ENCODE measurements around the gene CDCA8. TPM values are rescaled to one million over a fixed set of nuclear protein-coding genes. Genes with fewer than 3 reads are reported as not detected.

The CDCA8 gene
- polyA plus RNA-seq, 4 donors: 4.0 to 23.5 (median 7.6) TPM

GRCh38 chr1:37692834-37693175 lies 489 bp downstream of the CDCA8 start:
- Histone ChIP-seq H3K36me3 (ENCODE audit: control insufficient read depth in 3 of 3, insufficient read depth in 2 of 3, low read depth in 1 of 3, low read length in 3 of 3) (peaks cover 0 to 2% (median 0%) of the 10 kb centered on the region in 3 donors), H3K4me1 (ENCODE audit: control insufficient read depth in 3 of 3, insufficient read depth in 2 of 3, low read depth in 1 of 3, low read length in 2 of 3) (peaks cover 6 to 27% (median 14%) of the 10 kb centered on the region in 3 donors), H3K4me3 (ENCODE audit: low read depth in 1 of 3, low read length in 3 of 3) (peak overlapping the region; percentile 73 to 86 (median 84)), H3K27me3 (ENCODE audit: control insufficient read depth in 3 of 3, insufficient read depth in 3 of 3, low read length in 3 of 3) (no peaks in the 10 kb centered on the region), H3K9me3 (ENCODE audit: control insufficient read depth in 2 of 2, insufficient read depth in 1 of 2, low read depth in 1 of 2, low read length in 1 of 2) (no peaks in the 10 kb centered on the region), H3K27ac (ENCODE audit: low read depth in 1 of 3, low read length in 2 of 3) (peak overlapping the region in 1 of 3 donors; percentile 51)
- FAIRE-seq (no peak), DNase-seq (no peak)
- 1% methylated on average over 16 of the region's 16 CpGs for WGBS, 3 donors

- no peak overlapping the region for H3K4me3 ChIP-seq (ENCODE audit: low read depth in 1 of 3, low read length in 3 of 3)
- H3K27ac ChIP-seq (ENCODE audit: low read depth in 1 of 3, low read length in 2 of 3): peak overlapping the region; percentile 20 to 70 (median 62)
- DNase-seq (peak; percentile 85 to 97), FAIRE-seq (no peak)
- H3K36me3 ChIP-seq (ENCODE audit: control insufficient read depth in 3 of 3, insufficient read depth in 2 of 3, low read depth in 1 of 3, low read length in 3 of 3): peaks cover 0 to 3% (median 0%) of the 10 kb centered on the region in 3 donors
- no peaks in the 10 kb centered on the region for H3K27me3 ChIP-seq (ENCODE audit: control insufficient read depth in 3 of 3, insufficient read depth in 3 of 3, low read length in 3 of 3)
- H3K4me1 ChIP-seq (ENCODE audit: control insufficient read depth in 3 of 3, insufficient read depth in 2 of 3, low read depth in 1 of 3, low read length in 2 of 3): peaks cover 2 to 13% (median 4%) of the 10 kb centered on the region in 3 donors
- H3K9me3 ChIP-seq (ENCODE audit: control insufficient read depth in 2 of 2, insufficient read depth in 1 of 2, low read depth in 1 of 2, low read length in 1 of 2): no peaks in the 10 kb centered on the region
- WGBS, 3 donors: 17 to 71% (median 44%) methylated on average over 2 of the region's 2 CpGs
These were observed 4.8 kb downstream of the CDCA8 start for GRCh38 chr1:37697090-37697489.

- peak in 1 of 2 donors; percentile 5 for DNase-seq
- H3K27me3 ChIP-seq (ENCODE audit: control insufficient read depth in 3 of 3, insufficient read depth in 3 of 3, low read length in 3 of 3): no peaks in the 10 kb centered on the region
- no peak overlapping the region for H3K4me3 ChIP-seq (ENCODE audit: low read depth in 1 of 3, low read length in 3 of 3)
- FAIRE-seq: no peak
- peak overlapping the region in 2 of 3 donors; percentile 62 to 70 for H3K27ac ChIP-seq (ENCODE audit: low read depth in 1 of 3, low read length in 2 of 3)
- 56 to 82% (median 67%) methylated on average over 2 of the region's 2 CpGs for whole genome bisulfite sequencing, 3 donors
- H3K4me1 ChIP-seq (ENCODE audit: control insufficient read depth in 3 of 3, insufficient read depth in 2 of 3, low read depth in 1 of 3, low read length in 2 of 3): peaks cover 2 to 13% (median 4%) of the 10 kb centered on the region in 3 donors
- peaks cover 0 to 6% (median 0%) of the 10 kb centered on the region in 3 donors for H3K36me3 ChIP-seq (ENCODE audit: control insufficient read depth in 3 of 3, insufficient read depth in 2 of 3, low read depth in 1 of 3, low read length in 3 of 3)
- no peaks in the 10 kb centered on the region for H3K9me3 ChIP-seq (ENCODE audit: control insufficient read depth in 2 of 2, insufficient read depth in 1 of 2, low read depth in 1 of 2, low read length in 1 of 2)
These were observed 5.4 kb downstream of the CDCA8 start for GRCh38 chr1:37697737-37698136.

GRCh38 chr1:37699147-37699546 lies 6.8 kb downstream of the CDCA8 start:
- WGBS, 3 donors: 77 to 93% (median 91%) methylated on average over 7 of the region's 7 CpGs
- Histone ChIP-seq H3K4me1 (ENCODE audit: control insufficient read depth in 3 of 3, insufficient read depth in 2 of 3, low read depth in 1 of 3, low read length in 2 of 3) (peaks cover 2 to 11% (median 4%) of the 10 kb centered on the region in 3 donors), H3K27me3 (ENCODE audit: control insufficient read depth in 3 of 3, insufficient read depth in 3 of 3, low read length in 3 of 3) (no peaks in the 10 kb centered on the region), H3K4me3 (ENCODE audit: low read depth in 1 of 3, low read length in 3 of 3) (no peak overlapping the region), H3K9me3 (ENCODE audit: control insufficient read depth in 2 of 2, insufficient read depth in 1 of 2, low read depth in 1 of 2, low read length in 1 of 2) (no peaks in the 10 kb centered on the region), H3K36me3 (ENCODE audit: control insufficient read depth in 3 of 3, insufficient read depth in 2 of 3, low read depth in 1 of 3, low read length in 3 of 3) (peaks cover 0 to 9% (median 0%) of the 10 kb centered on the region in 3 donors), H3K27ac (ENCODE audit: low read depth in 1 of 3, low read length in 2 of 3) (no peak overlapping the region)
- no peak for DNase-seq
- FAIRE-seq: no peak

- Histone ChIP-seq H3K36me3 (ENCODE audit: control insufficient read depth in 3 of 3, insufficient read depth in 2 of 3, low read depth in 1 of 3, low read length in 3 of 3) (peaks cover 0 to 12% (median 2%) of the 10 kb centered on the region in 3 donors), H3K4me3 (ENCODE audit: low read depth in 1 of 3, low read length in 3 of 3) (no peak overlapping the region), H3K9me3 (ENCODE audit: control insufficient read depth in 2 of 2, insufficient read depth in 1 of 2, low read depth in 1 of 2, low read length in 1 of 2) (no peaks in the 10 kb centered on the region), H3K4me1 (ENCODE audit: control insufficient read depth in 3 of 3, insufficient read depth in 2 of 3, low read depth in 1 of 3, low read length in 2 of 3) (peaks cover 2 to 11% (median 4%) of the 10 kb centered on the region in 3 donors), H3K27ac (ENCODE audit: low read depth in 1 of 3, low read length in 2 of 3) (no peak overlapping the region), H3K27me3 (ENCODE audit: control insufficient read depth in 3 of 3, insufficient read depth in 3 of 3, low read length in 3 of 3) (no peaks in the 10 kb centered on the region)
- DNase-seq (no peak), FAIRE-seq (no peak)
- 62 to 73% (median 72%) methylated on average over 2 of the region's 2 CpGs for WGBS, 3 donors
These were observed 8.7 kb downstream of the CDCA8 start for GRCh38 chr1:37701051-37701450.

GRCh38 chr1:37703061-37703460 lies 10.7 kb downstream of the CDCA8 start:
- no peaks in the 10 kb centered on the region for H3K4me1 ChIP-seq (ENCODE audit: control insufficient read depth in 3 of 3, insufficient read depth in 2 of 3, low read depth in 1 of 3, low read length in 2 of 3)
- 95 to 97% (median 97%) methylated on average over 14 of the region's 14 CpGs for WGBS, 3 donors

GRCh38 chr1:37704966-37705365 lies 12.7 kb downstream of the CDCA8 start:
- FAIRE-seq (no peak), DNase-seq (no peak)

More at GRCh38 chr1:37703061-37703460, 10.7 kb downstream of the CDCA8 start:
- no peak for FAIRE-seq
- no peak for DNase-seq
- no peaks in the 10 kb centered on the region for H3K9me3 ChIP-seq (ENCODE audit: control insufficient read depth in 2 of 2, insufficient read depth in 1 of 2, low read depth in 1 of 2, low read length in 1 of 2)
- H3K36me3 ChIP-seq (ENCODE audit: control insufficient read depth in 3 of 3, insufficient read depth in 2 of 3, low read depth in 1 of 3, low read length in 3 of 3): peaks cover 0 to 24% (median 2%) of the 10 kb centered on the region in 3 donors
- H3K27ac ChIP-seq (ENCODE audit: low read depth in 1 of 3, low read length in 2 of 3): no peak overlapping the region
- no peak overlapping the region for H3K4me3 ChIP-seq (ENCODE audit: low read depth in 1 of 3, low read length in 3 of 3)
- no peaks in the 10 kb centered on the region for H3K27me3 ChIP-seq (ENCODE audit: control insufficient read depth in 3 of 3, insufficient read depth in 3 of 3, low read length in 3 of 3)

GRCh38 chr1:37705399-37705798 lies 13.1 kb downstream of the CDCA8 start:
- no peak overlapping the region for H3K4me3 ChIP-seq (ENCODE audit: low read depth in 1 of 3, low read length in 3 of 3)
- peaks cover 0 to 33% (median 2%) of the 10 kb centered on the region in 3 donors for H3K36me3 ChIP-seq (ENCODE audit: control insufficient read depth in 3 of 3, insufficient read depth in 2 of 3, low read depth in 1 of 3, low read length in 3 of 3)
- WGBS, 3 donors: 86 to 95% (median 94%) methylated on average over 8 of the region's 8 CpGs
- H3K4me1 ChIP-seq (ENCODE audit: control insufficient read depth in 3 of 3, insufficient read depth in 2 of 3, low read depth in 1 of 3, low read length in 2 of 3): no peaks in the 10 kb centered on the region
- DNase-seq (no peak), FAIRE-seq (no peak)
- no peaks in the 10 kb centered on the region for H3K9me3 ChIP-seq (ENCODE audit: control insufficient read depth in 2 of 2, insufficient read depth in 1 of 2, low read depth in 1 of 2, low read length in 1 of 2)
- no peaks in the 10 kb centered on the region for H3K27me3 ChIP-seq (ENCODE audit: control insufficient read depth in 3 of 3, insufficient read depth in 3 of 3, low read length in 3 of 3)
- peak overlapping the region in 1 of 3 donors; percentile 33 for H3K27ac ChIP-seq (ENCODE audit: low read depth in 1 of 3, low read length in 2 of 3)

More at GRCh38 chr1:37704966-37705365, 12.7 kb downstream of the CDCA8 start:
- 75 to 89% (median 87%) methylated on average over 3 of the region's 3 CpGs for WGBS, 3 donors
- H3K27me3 ChIP-seq (ENCODE audit: control insufficient read depth in 3 of 3, insufficient read depth in 3 of 3, low read length in 3 of 3): no peaks in the 10 kb centered on the region
- peaks cover 0 to 33% (median 2%) of the 10 kb centered on the region in 3 donors for H3K36me3 ChIP-seq (ENCODE audit: control insufficient read depth in 3 of 3, insufficient read depth in 2 of 3, low read depth in 1 of 3, low read length in 3 of 3)
- H3K4me3 ChIP-seq (ENCODE audit: low read depth in 1 of 3, low read length in 3 of 3): no peak overlapping the region
- peak overlapping the region in 1 of 3 donors; percentile 33 for H3K27ac ChIP-seq (ENCODE audit: low read depth in 1 of 3, low read length in 2 of 3)
- H3K4me1 ChIP-seq (ENCODE audit: control insufficient read depth in 3 of 3, insufficient read depth in 2 of 3, low read depth in 1 of 3, low read length in 2 of 3): no peaks in the 10 kb centered on the region
- H3K9me3 ChIP-seq (ENCODE audit: control insufficient read depth in 2 of 2, insufficient read depth in 1 of 2, low read depth in 1 of 2, low read length in 1 of 2): no peaks in the 10 kb centered on the region

- Histone ChIP-seq H3K36me3 (ENCODE audit: control insufficient read depth in 3 of 3, insufficient read depth in 2 of 3, low read depth in 1 of 3, low read length in 3 of 3) (peaks cover 0 to 24% (median 2%) of the 10 kb centered on the region in 3 donors), H3K27ac (ENCODE audit: low read depth in 1 of 3, low read length in 2 of 3) (no peak overlapping the region), H3K9me3 (ENCODE audit: control insufficient read depth in 2 of 2, insufficient read depth in 1 of 2, low read depth in 1 of 2, low read length in 1 of 2) (no peaks in the 10 kb centered on the region), H3K4me1 (ENCODE audit: control insufficient read depth in 3 of 3, insufficient read depth in 2 of 3, low read depth in 1 of 3, low read length in 2 of 3) (no peaks in the 10 kb centered on the region), H3K27me3 (ENCODE audit: control insufficient read depth in 3 of 3, insufficient read depth in 3 of 3, low read length in 3 of 3) (no peaks in the 10 kb centered on the region), H3K4me3 (ENCODE audit: low read depth in 1 of 3, low read length in 3 of 3) (no peak overlapping the region)
- WGBS, 3 donors: 89 to 90% (median 90%) methylated on average over 4 of the region's 4 CpGs
- FAIRE-seq (no peak), DNase-seq (no peak)
These were observed 16.2 kb downstream of the CDCA8 start for GRCh38 chr1:37708471-37708870.

Measured in small intestine (tissue), 7 donors.